HG02759 (cell line): ENCODE measurements around the gene AKR7A3.
"Not testable (repeated sequence)": the region's sequence is repeated elsewhere in the genome, so short reads cannot be mapped to it uniquely, and the experiment has no call there.

Experiments used
- ATAC-seq: cut with Tn5 transposase; IDR thresholded peaks from one replicate; pipeline ENCODE4 v1.9.1; 2021; ENCODE audit warnings: mild to moderate bottlenecking, moderate library complexity; ENCODE audit not compliant: unreplicated experiment

Gene AKR7A3

DNA sequence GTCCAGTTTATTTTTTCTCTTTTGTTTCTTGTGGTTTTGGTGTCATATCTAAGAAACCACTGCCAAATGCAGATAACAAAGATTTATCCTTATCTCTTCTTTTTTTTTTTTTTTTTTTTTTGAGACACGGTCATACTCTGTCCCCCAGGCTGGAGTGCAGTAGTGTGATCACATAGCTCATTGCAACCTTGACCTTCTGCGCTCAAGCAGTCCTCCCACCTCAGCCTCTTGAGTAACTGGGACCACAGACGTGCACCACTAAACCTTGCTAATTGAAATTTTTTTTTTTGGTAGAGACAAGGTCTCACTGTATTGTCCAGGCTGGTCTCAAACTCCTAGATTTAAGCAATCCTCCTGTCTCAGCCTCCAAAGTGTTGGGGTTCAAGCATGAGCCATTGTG is 32.5 kb upstream of the AKR7A3 start:
- ATAC-seq = no peak

- ATAC-seq = no peak
Measured at GRCh38 chr1:19319196-19319595, 30.6 kb upstream of the AKR7A3 start.

GRCh38 chr1:19317126-19317910 is 28.7 kb upstream of the AKR7A3 start:
- ATAC-seq = no peak

DNA sequence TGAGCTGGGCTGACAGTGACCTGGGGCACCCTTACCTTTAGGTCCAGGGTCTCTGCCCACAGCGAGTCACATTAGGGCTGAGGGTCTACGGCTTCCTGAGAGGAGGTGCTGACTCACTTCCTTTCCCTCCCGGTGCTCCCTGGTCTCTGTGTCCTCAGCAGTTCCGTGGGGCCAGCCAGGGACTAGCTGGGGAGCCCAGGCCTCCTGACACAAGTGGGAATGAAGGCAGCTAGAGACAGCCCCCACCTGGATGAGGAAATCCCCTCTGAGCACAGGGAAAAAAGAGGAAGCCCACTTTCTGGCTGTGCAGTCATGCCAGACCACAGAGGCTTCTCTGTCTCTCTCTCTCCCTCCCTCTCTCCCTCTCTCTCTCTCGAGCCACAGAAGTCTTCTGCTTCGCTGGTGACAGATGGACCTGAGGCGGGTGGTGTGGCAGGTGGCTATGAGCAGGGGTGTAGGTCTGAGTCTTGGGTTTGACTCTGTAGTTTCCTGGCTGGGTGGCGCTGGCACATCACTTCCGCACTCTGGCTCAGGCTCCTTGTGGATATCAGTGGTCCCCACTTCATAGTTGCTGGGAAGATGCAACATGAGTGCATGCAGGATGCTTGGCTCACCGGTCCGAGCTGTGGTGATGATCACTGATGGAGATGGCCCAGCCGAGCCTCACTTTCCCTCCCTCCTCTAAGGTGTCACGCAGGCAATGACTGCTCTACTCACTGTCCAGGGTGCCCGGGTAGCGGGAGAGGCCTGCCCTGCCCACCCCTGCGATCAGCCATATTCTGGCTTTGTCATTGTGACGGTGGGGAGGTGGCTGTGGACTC is 27.0 kb upstream of the AKR7A3 start:
- peak; percentile 39 for ATAC-seq

DNA sequence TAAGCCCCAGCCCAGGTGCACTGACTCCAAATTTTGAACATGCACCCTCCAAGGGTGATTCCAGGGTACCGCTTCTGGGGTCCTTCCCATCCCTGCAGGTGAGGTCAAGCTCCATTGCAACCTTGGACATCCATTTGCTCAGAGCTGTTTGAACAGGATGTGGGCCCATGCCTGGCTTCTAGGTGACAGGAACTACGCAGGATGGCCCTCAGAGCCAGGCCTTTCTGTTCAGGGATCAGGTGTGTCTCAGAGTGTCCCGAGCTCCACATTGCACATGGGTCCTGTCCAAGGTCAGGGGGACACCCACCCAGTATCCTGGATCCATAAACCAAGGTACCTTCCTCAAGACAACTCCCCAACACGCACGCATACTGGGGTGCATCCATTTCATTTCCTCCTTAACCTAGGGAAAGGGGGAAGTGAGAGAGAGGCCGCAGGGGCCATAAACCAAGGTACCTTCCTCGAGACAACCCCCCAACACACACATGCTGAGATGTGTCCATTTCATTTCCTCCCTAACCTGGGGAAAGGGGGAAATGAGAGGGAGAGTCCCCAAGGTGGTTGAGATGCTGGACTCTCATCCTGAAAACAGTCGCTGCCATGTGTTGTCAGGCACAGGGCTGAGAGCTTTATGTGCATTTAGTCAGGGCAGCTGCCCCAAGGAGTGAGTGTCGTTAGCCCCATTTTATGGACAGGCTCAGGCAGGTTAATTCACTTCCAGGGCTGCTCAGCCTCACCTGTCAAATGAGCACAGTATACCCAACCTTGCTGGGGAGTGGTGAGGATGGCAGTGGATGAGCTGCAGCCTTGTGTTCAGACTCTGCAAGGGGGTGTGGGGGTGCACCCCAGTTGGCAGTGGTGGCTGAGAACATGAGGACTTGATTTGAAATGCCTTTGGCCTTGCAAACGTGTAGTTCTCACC is 25.7 kb upstream of the AKR7A3 start:
- ATAC-seq = no peak

- no peak for ATAC-seq
Measured at GRCh38 chr1:19313636-19313959, 25.0 kb upstream of the AKR7A3 start.

DNA sequence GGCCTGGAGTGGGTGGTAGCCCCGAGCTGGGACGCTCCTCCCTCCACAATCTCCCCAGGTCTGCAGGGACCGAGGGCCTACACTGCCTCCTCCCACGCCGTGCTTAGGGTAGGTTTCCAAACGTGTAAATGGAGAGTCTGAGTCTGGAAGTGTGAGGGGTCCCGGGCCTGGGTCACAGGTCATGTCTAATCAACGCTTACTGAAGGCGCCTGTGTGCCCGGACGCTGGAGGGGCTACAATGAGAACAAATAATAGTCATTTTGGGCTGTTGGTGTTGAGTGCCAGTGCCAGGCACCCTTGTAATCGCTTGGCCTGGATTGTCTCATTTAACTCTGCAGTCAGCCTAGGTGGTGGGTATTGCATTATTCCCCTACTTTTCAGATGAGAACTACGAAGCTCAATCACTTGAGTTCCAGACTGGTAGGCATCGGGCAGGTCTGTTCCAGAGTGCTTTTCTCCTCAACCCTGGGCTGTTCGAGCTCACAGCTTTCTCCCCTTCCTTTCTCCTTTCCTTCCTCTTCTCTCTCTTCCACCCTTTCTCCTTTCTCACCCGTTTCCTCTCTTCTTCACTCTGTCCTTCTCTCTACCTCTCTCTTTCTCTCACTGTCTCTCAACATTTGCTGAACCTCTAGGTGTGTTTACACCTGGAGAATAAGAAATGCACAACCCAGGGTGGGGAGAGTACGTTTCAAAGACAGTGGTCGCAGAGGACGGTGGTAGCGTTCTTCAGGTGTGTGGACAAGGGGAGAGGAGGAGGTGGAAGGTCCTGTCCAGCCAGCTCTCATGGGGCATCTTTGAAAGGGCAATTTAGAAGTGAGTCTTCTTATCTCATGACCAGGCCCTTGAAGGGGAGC is 24.4 kb upstream of the AKR7A3 start:
- peak; percentile 8 for ATAC-seq

GRCh38 chr1:19311931-19312781 is 23.6 kb upstream of the AKR7A3 start, which contains the start of the genes AKR7A2 and SLC66A1:
AKR7A2 (minus strand) TSS chr1:19312144; CDS start chr1:19312124, 20 bp downstream.
SLC66A1 (plus strand) TSS chr1:19312326; CDS start chr1:19317678, 5,352 bp downstream.
- ATAC-seq = peak; percentile 78

DNA sequence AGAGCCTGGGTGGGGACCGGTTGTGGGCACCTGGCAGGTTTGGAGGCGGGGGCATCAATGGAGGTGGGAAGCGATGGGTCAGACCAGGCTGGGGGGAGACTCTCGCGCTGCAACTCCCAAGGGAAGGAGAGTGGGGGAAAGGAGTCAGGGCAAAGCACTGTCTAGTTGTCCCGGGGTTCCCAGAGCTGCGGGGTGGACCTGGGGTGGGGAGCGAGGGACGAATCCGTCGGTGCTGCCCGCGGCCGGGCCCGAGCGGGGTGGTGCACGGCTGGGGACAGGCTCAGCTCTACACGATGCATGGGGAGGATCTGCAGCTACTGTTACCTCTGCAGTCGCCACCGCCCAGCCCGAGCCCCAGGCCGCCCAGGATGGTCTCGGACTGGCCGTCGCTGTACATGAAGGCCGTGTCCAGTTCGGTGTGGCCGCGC is 22.9 kb upstream of the AKR7A3 start:
- peak; percentile 15 for ATAC-seq

GRCh38 chr1:19310720-19311502 is 22.3 kb upstream of the AKR7A3 start:
- ATAC-seq = no peak

GRCh38 chr1:19310061-19310460 is 21.5 kb upstream of the AKR7A3 start:
- no peak for ATAC-seq

DNA sequence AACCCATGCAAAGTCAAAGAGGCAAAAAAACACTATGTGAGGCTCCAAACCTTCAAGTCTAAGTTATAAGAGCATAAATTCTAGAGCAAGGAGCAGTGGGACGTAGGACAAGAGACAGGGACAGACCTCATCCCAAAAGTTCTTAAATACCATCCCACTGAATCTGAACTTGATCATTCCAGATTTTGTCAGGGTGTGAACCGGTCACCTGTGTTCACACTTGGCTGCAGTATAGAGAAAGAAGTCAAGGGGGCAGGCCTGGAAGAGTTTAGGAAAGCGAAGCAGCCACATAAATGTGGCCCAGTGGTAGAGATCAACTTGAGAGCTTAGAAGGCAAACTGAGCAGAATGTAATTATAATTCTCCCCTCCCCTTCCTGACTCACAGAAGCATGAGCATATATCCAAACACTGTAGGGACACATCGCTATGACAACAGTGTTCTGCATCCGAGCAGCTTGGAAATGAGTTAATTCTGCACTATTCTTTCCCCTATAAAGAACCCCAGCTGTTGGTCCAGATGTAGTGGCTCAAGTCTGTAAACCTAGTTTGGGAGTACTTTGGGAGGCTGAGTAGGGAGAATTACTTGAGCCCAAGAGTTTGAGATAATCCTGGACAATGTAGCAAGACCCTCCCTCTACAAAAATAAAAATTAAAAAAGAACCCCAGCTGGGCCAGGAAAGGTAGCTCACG is 20.7 kb upstream of the AKR7A3 start:
- no peak for ATAC-seq

DNA sequence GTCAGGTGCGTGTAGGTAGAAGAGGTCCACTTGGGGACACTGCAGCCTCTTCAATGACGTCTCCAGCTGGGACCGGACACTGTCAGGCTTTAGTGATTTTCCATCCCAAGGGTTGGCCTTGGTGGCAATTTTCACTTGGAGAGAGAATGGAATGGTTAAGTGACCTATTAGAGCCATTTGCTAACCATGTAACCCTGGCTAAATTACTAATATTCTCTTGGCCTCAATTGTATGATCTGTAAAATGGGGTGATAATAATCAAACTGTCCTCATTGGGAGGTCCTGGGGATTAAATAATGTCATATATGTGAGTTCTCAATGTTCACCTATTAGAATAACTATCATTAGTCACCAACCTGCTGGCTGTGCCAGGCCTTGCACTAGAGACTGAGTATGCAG is 19.9 kb upstream of the AKR7A3 start:
- no peak for ATAC-seq

- ATAC-seq = no peak
Measured at GRCh38 chr1:19307794-19308508, 19.4 kb upstream of the AKR7A3 start.

DNA sequence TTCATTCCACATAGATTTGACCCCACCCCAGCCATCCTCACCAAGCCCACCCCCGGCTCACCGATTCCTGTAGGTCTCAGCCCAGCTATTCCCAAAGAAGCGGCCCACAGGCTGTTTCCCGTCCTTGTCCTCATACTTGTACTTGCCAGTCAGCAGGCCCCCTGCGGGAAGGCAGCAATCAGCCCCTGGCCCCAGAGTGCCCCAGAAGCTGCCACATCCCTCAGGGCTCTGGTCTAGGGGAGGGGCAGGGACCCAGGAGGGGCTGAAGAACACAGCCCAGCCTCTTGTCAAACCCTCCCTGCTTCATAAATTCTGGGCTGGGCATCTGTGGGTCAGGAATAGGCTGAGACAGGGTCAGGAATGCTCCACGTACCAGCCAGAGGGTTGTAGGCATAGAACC is 18.4 kb upstream of the AKR7A3 start:
- no peak for ATAC-seq

GRCh38 chr1:19305880-19306279 is 17.3 kb upstream of the AKR7A3 start:
- ATAC-seq = no peak

DNA sequence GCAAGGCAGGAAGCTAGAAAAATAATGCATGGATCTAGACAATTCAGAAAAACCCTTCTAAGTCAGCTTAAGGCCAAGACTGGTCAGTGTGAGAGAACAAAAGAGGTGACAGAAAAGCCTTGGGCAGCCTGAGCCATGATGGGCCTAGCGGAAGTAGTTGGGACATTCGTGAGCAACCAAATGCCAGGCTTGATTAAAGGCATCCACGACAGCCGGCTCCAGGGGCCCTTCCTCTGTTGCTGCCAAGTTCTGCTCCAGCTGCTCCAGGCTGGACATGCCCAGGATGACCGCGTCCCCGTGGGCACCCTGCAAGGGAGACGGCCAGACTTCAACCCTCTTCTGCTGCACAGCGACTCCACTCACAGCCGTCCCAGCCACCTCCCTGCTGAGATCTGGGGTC is 15.5 kb upstream of the AKR7A3 start:
- not testable (repeated sequence) for ATAC-seq
